Pancreas (tissue), 10 donors: ENCODE measurements around the gene C8B. TPM values are rescaled to one million over a fixed set of nuclear protein-coding genes. Genes with fewer than 3 reads are reported as not detected.

Source experiments
- ATAC-seq, 4 donors: fragments of 200-7000 bp; cut with Tn5 transposase; one replicate each; pipeline versions ENCODE4 v1.8.0 to v1.9.1; 2020; ENCODE audit warnings: mild to moderate bottlenecking in 4 of 4, moderate library complexity in 4 of 4
- DNase-seq, 6 donors: peaks; one replicate each; pipeline ENCODE4 v3.0.0-alpha.2; 2020
- FAIRE-seq: peaks from 2 replicates; lab custom pipeline; 2012; peaks lifted over from hg19 to GRCh38; lab: Jason Lieb, UNC
- H3K27ac ChIP-seq, 4 donors: fragments of 200-600 bp; sonication (generic); 1 replicate in 3 of 4; 2 replicates in 1 of 4; pipeline versions ENCODE4 v1.5.0 to v1.8.0; 2020
- H3K27me3 ChIP-seq, 4 donors: fragments of 200-600 bp; one replicate each; pipeline ENCODE4 v1.8.0; 2021
- H3K36me3 ChIP-seq, 3 donors: fragments of 200-600 bp; sonication (generic) in 1 of 3; one replicate each; pipeline versions ENCODE4 v1.5.0 to v1.8.0; 2020 to 2021
- H3K4me1 ChIP-seq, 3 donors: fragments of 200-600 bp; one replicate each; pipeline ENCODE4 v1.8.0; 2021
- H3K4me3 ChIP-seq, 4 donors: fragments of 200-600 bp; sonication (generic) in 2 of 4; one replicate each; pipeline versions ENCODE4 v1.5.0 to v1.8.0; 2020 to 2021
- H3K9me3 ChIP-seq, 4 donors: fragments of 200-600 bp; one replicate each; pipeline ENCODE4 v1.8.0; 2021
- CTCF ChIP-seq, 4 donors: fragments of 200-600 bp; sonication (generic) in 3 of 4; IDR thresholded peaks; one replicate each; pipeline versions ENCODE4 v1.5.0 to v1.8.0; 2021; ENCODE audit warnings: antibody characterized with exemption in 4 of 4
- whole genome bisulfite sequencing, 2 donors: extraction: QIAGEN DNeasy Blood & Tissue Kit; methylation state at CpG; one replicate each; pipeline ENCODE4 v1.1.7; 2013; 5-methylcytosine and 5-hydroxymethylcytosine counted together
- intact Hi-C, 3 donors: fragments of 100-400 bp; cut with DNase I; formaldehyde crosslinking; loops; one replicate each; pipeline versions ENCODE4 v1.11.1 to v1.14.2; 2022
- polyA plus RNA-seq, 2 donors: library from polyadenylated mRNA; stranded (reverse); fragments of 200-250 nt; gene quantifications; one replicate each; pipeline ENCODE4 v1.2.3, GENCODE V29; 2013
- total RNA-seq, 6 donors: library from RNA; stranded (reverse); fragmentation: NEBNext Ultra II Directional in 4 of 6; extraction: Animal tissue kit (Norgen Biotek cat#: 25700) in 4 of 6; gene quantifications; one replicate each; pipeline versions ENCODE4 v1.2.1 to v1.2.4, GENCODE V29; 2021 to 2023
- donor health status: healthy with polysubstance abuse.
- donor health status: DM: no; HTN: no; CAD: no; lungs with moderate emphysema.
- donor health status: DM: no; HTN: no; CAD: no.
- donor health status: control.
- donor health status: control.
- donor health status: Bipolar disorder and iron deficiency.
- donor health status: DM: yes; HTN: yes; CAD: no.
- donor health status: DM: no; HTN: no; CAD: no.
- donor health status: DM: no; HTN: no; CAD: no.
- donor health status: DM: yes; HTN: yes; CAD: no.

C8B gene
- total and polyA plus RNA-seq, 8 donors: 0.05 to 0.28 (median 0.18) TPM; not detected in 4

GRCh38 chr1:56967900-56968832 is 2.4 kb upstream of the C8B start:
- no peaks in the 10 kb centered on the region for H3K36me3 ChIP-seq
- peak; percentile 71 to 85 (median 78) for ATAC-seq
- H3K4me3 ChIP-seq: no peak overlapping the region

GRCh38 chr1:56967355-56967754 is 1.5 kb upstream of the C8B start:
- DNase-seq (no peak), ATAC-seq (no peak), FAIRE-seq (no peak)
- intact Hi-C loops: no loop called here
- Histone ChIP-seq H3K27me3 (no peaks in the 10 kb centered on the region), H3K36me3 (no peaks in the 10 kb centered on the region), H3K4me3 (no peak overlapping the region), H3K4me1 (peaks cover 0 to 10% (median 0%) of the 10 kb centered on the region in 3 donors), H3K27ac (no peak overlapping the region), H3K9me3 (no peaks in the 10 kb centered on the region)
- 47 to 63% methylated on average over 3 of the region's 3 CpGs for WGBS, 2 donors
- no peak for TF ChIP-seq CTCF (IDR thresholded peaks at IDR 0.05)

More at GRCh38 chr1:56967900-56968832, 2.4 kb upstream of the C8B start:
- DNase-seq (peak; percentile 33 to 89 (median 64)), FAIRE-seq (no peak)
- intact Hi-C loops: no loop called here
- Histone ChIP-seq H3K27me3 (no peaks in the 10 kb centered on the region), H3K4me1 (peaks cover 0 to 10% (median 0%) of the 10 kb centered on the region in 3 donors), H3K9me3 (no peaks in the 10 kb centered on the region), H3K27ac (no peak overlapping the region)
- peak; percentile 45 to 80 (median 72) for TF ChIP-seq CTCF (IDR thresholded peaks at IDR 0.05)
- WGBS, 2 donors: 13 to 17% methylated on average over 15 of the region's 15 CpGs

- Histone ChIP-seq H3K36me3 (no peaks in the 10 kb centered on the region), H3K27ac (no peak overlapping the region), H3K27me3 (no peaks in the 10 kb centered on the region), H3K9me3 (no peaks in the 10 kb centered on the region), H3K4me1 (peaks cover 0 to 10% (median 0%) of the 10 kb centered on the region in 3 donors), H3K4me3 (no peak overlapping the region)
- DNase-seq (no peak), ATAC-seq (no peak), FAIRE-seq (no peak)
- intact Hi-C loops: no loop called here
- TF ChIP-seq CTCF (IDR thresholded peaks at IDR 0.05): no peak
- 83 to 90% methylated on average over 1 of the region's 1 CpG for WGBS, 2 donors
Observed at GRCh38 chr1:56966698-56966999, 834 bp upstream of the C8B start.

- Histone ChIP-seq H3K27ac (no peak overlapping the region), H3K27me3 (no peaks in the 10 kb centered on the region), H3K36me3 (no peaks in the 10 kb centered on the region), H3K4me1 (peaks cover 0 to 10% (median 0%) of the 10 kb centered on the region in 3 donors), H3K9me3 (no peaks in the 10 kb centered on the region), H3K4me3 (no peak overlapping the region)
- DNase-seq: no peak
- no peak for ATAC-seq
- no peak for TF ChIP-seq CTCF (IDR thresholded peaks at IDR 0.05)
- WGBS, 2 donors: 71 to 93% methylated on average over 3 of the region's 3 CpGs
- FAIRE-seq: no peak
- intact Hi-C loops: no loop called here
Observed at GRCh38 chr1:56965191-56965590, 624 bp downstream of the C8B start.
